HEK293 (cell line): ENCODE results near the gene CHIT1.

ENCODE experiments used
- CTCF ChIA-PET: fragments of 350-600 bp; formaldehyde crosslinking; extraction: SDS; loops from one replicate; lab custom pipeline; 2021; ENCODE audit warnings: antibody characterized with exemption; lab: Yijun Ruan, JAX
- POLR2A ChIA-PET: fragments of 300-600 bp; formaldehyde crosslinking; extraction: SDS; loops from one replicate; lab custom pipeline; 2020; ENCODE audit warnings: antibody characterized with exemption, inconsistent platforms; lab: Yijun Ruan, JAX
- H3K27ac ChIP-seq: fragments of 200-500 bp; sonication (Bioruptor generic); 2 replicates; pipeline ENCODE4 v1.5.1; 2014; ENCODE audit warnings: low read depth, low read length, control low read depth, inconsistent platforms; ENCODE audit errors: extremely low read depth
- H3K36me3 ChIP-seq, 2 experiments: fragments of 200-500 bp in 1 of 2; sonication (Bioruptor generic) in 1 of 2; 1 replicate in 1 of 2; 2 replicates in 1 of 2; pipeline ENCODE4 v1.5.1; 2014 to 2017; ENCODE audit warnings: inconsistent platforms in 2 of 2, low read length in 2 of 2; ENCODE audit not compliant: control insufficient read depth in 2 of 2, insufficient read depth in 1 of 2
- H3K4me1 ChIP-seq: fragments of 200-500 bp; sonication (Bioruptor generic); 2 replicates; pipeline ENCODE4 v1.5.1; 2014; ENCODE audit warnings: mild to moderate bottlenecking, low read length, inconsistent platforms; ENCODE audit not compliant: control insufficient read depth, insufficient read depth
- H3K4me3 ChIP-seq: 2 replicates; pipeline ENCODE4 v1.5.1; 2011; ENCODE audit warnings: low read depth, mild to moderate bottlenecking, control low read depth, low read length, moderate library complexity
- H3K9me3 ChIP-seq: fragments of 200-500 bp; sonication (Bioruptor generic); 2 replicates; pipeline ENCODE4 v1.5.1; 2014; ENCODE audit warnings: low read depth, low read length, inconsistent platforms; ENCODE audit not compliant: control insufficient read depth, insufficient read depth
- BCL6B ChIP-seq: fragments of 450-650 bp; formaldehyde crosslinking; IDR thresholded peaks from 2 replicates; pipeline ENCODE4 v1.5.1; 2017; ENCODE audit warnings: missing biosample characterization, missing genetic modification characterization
- GFI1B ChIP-seq: fragments of 450-650 bp; formaldehyde crosslinking; IDR thresholded peaks from 2 replicates; pipeline ENCODE4 v1.5.1; 2016; ENCODE audit warnings: missing biosample characterization, missing genetic modification characterization
- GLI2 ChIP-seq: fragments of 450-650 bp; formaldehyde crosslinking; IDR thresholded peaks from 2 replicates; pipeline ENCODE4; 2017; ENCODE audit warnings: missing biosample characterization, missing genetic modification characterization, low read depth, borderline replicate concordance
- HOXD13 ChIP-seq: sonication (generic); formaldehyde crosslinking; IDR thresholded peaks from 2 replicates; pipeline ENCODE4 v1.8.0; 2022; ENCODE audit warnings: missing genetic modification reagents, borderline replicate concordance
- PRDM10 ChIP-seq: fragments of 450-650 bp; formaldehyde crosslinking; IDR thresholded peaks from 2 replicates; pipeline ENCODE4 v1.5.1; 2016; ENCODE audit warnings: missing biosample characterization, missing genetic modification characterization
- ZBTB20 ChIP-seq: fragments of 450-650 bp; formaldehyde crosslinking; IDR thresholded peaks from 2 replicates; pipeline ENCODE4 v1.5.1; 2016; ENCODE audit warnings: missing biosample characterization, missing genetic modification characterization
- ZBTB48 ChIP-seq: fragments of 450-650 bp; formaldehyde crosslinking; IDR thresholded peaks from 2 replicates; pipeline ENCODE4 v1.5.1; 2016; ENCODE audit warnings: missing biosample characterization, missing genetic modification characterization
- ZNF121 ChIP-seq: fragments of 450-650 bp; formaldehyde crosslinking; IDR thresholded peaks from 2 replicates; pipeline ENCODE4 v1.5.1; 2016; ENCODE audit warnings: missing biosample characterization, missing genetic modification characterization
- ZNF146 ChIP-seq: fragments of 450-650 bp; formaldehyde crosslinking; IDR thresholded peaks from 2 replicates; pipeline ENCODE4 v1.5.1; 2016; ENCODE audit warnings: missing biosample characterization, missing genetic modification characterization
- ZNF16 ChIP-seq: fragments of 450-650 bp; formaldehyde crosslinking; IDR thresholded peaks from 2 replicates; pipeline ENCODE4 v1.5.1; 2016; ENCODE audit warnings: low read depth, missing biosample characterization, missing genetic modification characterization
- ZNF169 ChIP-seq: fragments of 450-650 bp; formaldehyde crosslinking; IDR thresholded peaks from 2 replicates; pipeline ENCODE4 v1.5.1; 2016; ENCODE audit warnings: missing biosample characterization, missing genetic modification characterization
- ZNF248 ChIP-seq: fragments of 450-650 bp; formaldehyde crosslinking; IDR thresholded peaks from 2 replicates; pipeline ENCODE4 v1.5.1; 2017; ENCODE audit warnings: missing biosample characterization, missing genetic modification characterization
- ZNF292 ChIP-seq: fragments of 450-650 bp; formaldehyde crosslinking; IDR thresholded peaks from 2 replicates; pipeline ENCODE4 v1.5.1; 2016; ENCODE audit warnings: low read depth, missing biosample characterization, missing genetic modification characterization, borderline replicate concordance
- ZNF324 ChIP-seq: fragments of 450-650 bp; formaldehyde crosslinking; IDR thresholded peaks from 2 replicates; pipeline ENCODE4 v1.5.1; 2016; ENCODE audit warnings: missing biosample characterization, missing genetic modification characterization
- ZNF433 ChIP-seq: fragments of 450-650 bp; formaldehyde crosslinking; IDR thresholded peaks from 2 replicates; pipeline ENCODE4 v1.5.1; 2016; ENCODE audit warnings: missing biosample characterization, missing genetic modification characterization, low read depth
- ZNF530 ChIP-seq: fragments of 450-650 bp; formaldehyde crosslinking; IDR thresholded peaks from 2 replicates; pipeline ENCODE4 v1.5.1; 2016; ENCODE audit warnings: low read depth, missing biosample characterization, missing genetic modification characterization
- ZNF580 ChIP-seq: fragments of 450-650 bp; formaldehyde crosslinking; IDR thresholded peaks from 2 replicates; pipeline ENCODE4 v1.5.1; 2016; ENCODE audit warnings: missing biosample characterization, missing genetic modification characterization
- ZSCAN23 ChIP-seq: fragments of 450-650 bp; formaldehyde crosslinking; IDR thresholded peaks from 2 replicates; pipeline ENCODE4 v1.5.1; 2016; ENCODE audit warnings: missing biosample characterization, missing genetic modification characterization
- ZSCAN4 ChIP-seq: fragments of 450-650 bp; formaldehyde crosslinking; IDR thresholded peaks from 2 replicates; pipeline ENCODE4 v1.5.1; 2017; ENCODE audit warnings: missing biosample characterization, missing genetic modification characterization
- TF ChIP-seq, protein P1 (sequence below): fragments of 450-650 bp; formaldehyde crosslinking; IDR thresholded peaks from 2 replicates; pipeline ENCODE4 v1.5.1; 2016; ENCODE audit warnings: missing biosample characterization, missing genetic modification characterization

The CHIT1 gene

GRCh38 chr1:203276408-203276807 lies 46.9 kb upstream of the CHIT1 start:
- Histone ChIP-seq H3K4me1 (peaks cover 3% of the 10 kb centered on the region; the same call in 1 of the 2 replicates), H3K36me3 (no peaks in the 10 kb centered on the region), H3K27ac (no peak overlapping the region), H3K4me3 (no peak overlapping the region), H3K9me3 (no peaks in the 10 kb centered on the region)
- POLR2A ChIA-PET = interaction anchor here (1.8 kb wide), 1 partner anchor 29 kb away, joined by 5 read pairs; no protein-coding TSS in a partner anchor
- CTCF ChIA-PET = interaction anchor here (1.7 to 9.1 kb wide), 2 partner anchors 8 to 19 kb away, joined by 4 to 74 read pairs; no protein-coding TSS in a partner anchor
- TF ChIP-seq ZNF292 = no peak
- TF ChIP-seq PRDM10 = no peak
- TF ChIP-seq ZNF580 = no peak
- TF ChIP-seq ZNF248 (tag by site-specific recombination) = no peak
- TF ChIP-seq ZBTB48 (tag by site-specific recombination) = no peak
- TF ChIP-seq ZNF530 (tag by site-specific recombination) = no peak
- no peak for TF ChIP-seq HOXD13 (CRISPR knock-in tag)
- TF ChIP-seq, protein P1, sequence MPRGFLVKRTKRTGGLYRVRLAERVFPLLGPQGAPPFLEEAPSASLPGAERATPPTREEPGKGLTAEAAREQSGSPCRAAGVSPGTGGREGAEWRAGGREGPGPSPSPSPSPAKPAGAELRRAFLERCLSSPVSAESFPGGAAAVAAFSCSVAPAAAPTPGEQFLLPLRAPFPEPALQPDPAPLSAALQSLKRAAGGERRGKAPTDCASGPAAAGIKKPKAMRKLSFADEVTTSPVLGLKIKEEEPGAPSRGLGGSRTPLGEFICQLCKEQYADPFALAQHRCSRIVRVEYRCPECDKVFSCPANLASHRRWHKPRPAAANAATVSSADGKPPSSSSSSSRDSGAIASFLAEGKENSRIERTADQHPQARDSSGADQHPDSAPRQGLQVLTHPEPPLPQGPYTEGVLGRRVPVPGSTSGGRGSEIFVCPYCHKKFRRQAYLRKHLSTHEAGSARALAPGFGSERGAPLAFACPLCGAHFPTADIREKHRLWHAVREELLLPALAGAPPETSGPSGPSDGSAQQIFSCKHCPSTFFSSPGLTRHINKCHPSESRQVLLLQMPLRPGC = no peak
- TF ChIP-seq GLI2 (tag by site-specific recombination) = no peak
- TF ChIP-seq ZNF146 (tag by site-specific recombination) = no peak
- no peak for TF ChIP-seq ZNF324 (tag by site-specific recombination)

DNA sequence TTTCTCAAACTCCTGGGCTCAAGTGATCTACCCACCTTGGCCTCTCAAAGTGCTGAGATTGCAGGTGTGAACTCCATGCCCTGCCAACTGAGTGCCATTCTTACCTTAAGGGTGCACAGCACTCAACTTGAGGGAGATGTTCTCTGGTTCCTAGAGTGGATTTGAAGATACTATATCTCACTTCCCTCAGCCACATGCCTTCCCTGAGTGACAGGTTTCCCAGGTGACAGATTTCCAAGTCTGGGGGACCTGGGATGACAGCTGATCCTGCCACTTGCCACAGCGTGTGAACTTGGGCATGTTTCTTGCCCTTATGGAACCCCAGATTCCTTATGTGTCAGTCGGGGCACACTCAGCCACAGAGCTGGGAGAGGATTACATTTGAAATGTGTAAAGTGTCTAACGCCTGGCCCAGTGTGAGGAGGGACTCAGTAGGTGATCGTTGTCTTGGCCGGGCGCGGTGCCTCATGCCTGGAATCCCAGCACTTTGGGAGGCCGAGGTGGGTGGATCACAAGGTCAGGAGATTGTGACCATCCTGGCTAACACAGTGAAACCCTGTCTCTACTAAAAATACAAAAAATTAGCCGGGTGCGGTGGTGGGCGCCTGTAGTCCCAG lies 46.3 kb upstream of the CHIT1 start:
- peaks cover 3% of the 10 kb centered on the region; the same call in 1 of the 2 replicates for H3K4me1 ChIP-seq
- H3K9me3 ChIP-seq = no peaks in the 10 kb centered on the region
- POLR2A ChIA-PET = interaction anchor here (1.8 kb wide), 1 partner anchor 29 kb away, joined by 5 read pairs; no protein-coding TSS in a partner anchor
- TF ChIP-seq ZNF16 (tag by site-specific recombination) (no peak), ZNF121 (tag by site-specific recombination) (peak; percentile 73; the same call in 1 of the 2 replicates)
- H3K36me3 ChIP-seq = no peaks in the 10 kb centered on the region
- H3K27ac ChIP-seq = no peak overlapping the region
- CTCF ChIA-PET = interaction anchor here (0.8 to 9.1 kb wide), 9 partner anchors 7 to 427 kb away, joined by 3 to 74 read pairs (median 4); no protein-coding TSS in a partner anchor
- H3K4me3 ChIP-seq = no peak overlapping the region

DNA sequence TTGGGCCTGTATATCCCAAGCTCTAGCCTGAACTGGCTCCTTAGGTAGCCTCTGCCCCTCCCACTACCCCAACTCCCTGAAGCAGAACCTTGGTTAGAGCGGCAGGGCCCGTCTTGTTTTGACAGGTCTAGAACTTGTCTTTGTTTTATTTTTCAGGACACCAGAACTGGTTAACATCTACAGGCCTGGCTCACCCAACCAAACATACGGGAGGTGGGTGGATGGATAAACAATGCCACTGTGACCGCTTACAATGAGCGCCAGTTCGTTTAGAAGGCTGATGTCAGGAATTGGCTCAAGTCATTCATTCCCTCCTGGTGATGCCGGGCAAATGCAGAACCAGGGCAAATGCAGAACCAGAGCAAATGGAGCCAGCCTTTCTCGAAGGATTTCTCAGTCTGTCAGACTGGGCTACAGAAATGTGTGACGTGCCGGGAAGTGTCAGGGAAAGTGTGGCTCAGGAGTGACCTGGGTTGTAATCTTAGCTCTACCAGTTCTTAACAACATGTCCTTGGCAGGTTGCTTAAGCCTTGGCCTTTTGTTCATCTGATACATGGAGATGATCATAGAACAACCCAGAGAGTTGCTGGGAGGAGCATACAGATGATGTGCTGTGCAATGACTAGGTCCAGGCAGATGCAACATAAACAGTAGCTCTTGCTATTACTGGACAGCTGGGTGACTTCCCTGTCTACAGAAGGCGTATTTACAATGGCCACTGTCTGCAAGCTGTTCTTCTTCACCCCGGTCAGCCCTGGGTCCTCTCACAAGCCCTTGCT lies 45.3 kb upstream of the CHIT1 start:
- no peaks in the 10 kb centered on the region for H3K36me3 ChIP-seq
- CTCF ChIA-PET = interaction anchor here (0.7 to 2.1 kb wide), 14 partner anchors 8 to 428 kb away, joined by 3 to 21 read pairs (median 4); no protein-coding TSS in a partner anchor
- no peak overlapping the region for H3K4me3 ChIP-seq
- H3K4me1 ChIP-seq = peaks cover 3% of the 10 kb centered on the region; the same call in 1 of the 2 replicates
- POLR2A ChIA-PET = interaction anchor here (0.7 kb wide), 1 partner anchor 320 kb away, joined by 3 read pairs; no protein-coding TSS in a partner anchor
- H3K9me3 ChIP-seq = no peaks in the 10 kb centered on the region
- H3K27ac ChIP-seq = no peak overlapping the region
- TF ChIP-seq BCL6B (tag by site-specific recombination) (no peak), ZBTB20 (no peak), ZSCAN4 (tag by site-specific recombination) (no peak), GFI1B (tag by site-specific recombination) (no peak), ZNF169 (tag by site-specific recombination) (no peak), ZSCAN23 (tag by site-specific recombination) (no peak), ZNF433 (tag by site-specific recombination) (no peak)
